ENCODE results near the gene PCDHGC3. TPM values are rescaled to one million over a fixed set of nuclear protein-coding genes. Genes with fewer than 3 reads are reported as not detected.

PCDHGC3 gene
- total and polyA plus RNA-seq, 2 of the 13 experiments (the other 11 are each of a cell fraction or from before 2014, with no cell fraction given) = 0.20 to 0.30 TPM

- ATAC-seq (peak; percentile 9; the same call in 2 of the 3 replicates), DNase-seq (ENCODE audit: low spot score) (peak; percentile 13), FAIRE-seq (no peak)
- 69% methylated on average over 7 of the region's 7 CpGs for whole genome bisulfite sequencing (ENCODE audit: low lambda C conversion rate)
- H3K27me3 ChIP-seq (ENCODE audit: control insufficient read depth in 1 of 2, insufficient read depth in 2 of 2, low read length in 2 of 2) = no peaks in the 10 kb centered on the region
- H3K4me2 ChIP-seq (ENCODE audit: low read depth, low read length) = no peak overlapping the region
- peaks cover 50% of the 10 kb centered on the region for H3K4me1 ChIP-seq (ENCODE audit: insufficient read depth, low read length)
- intact Hi-C loops (cut with micrococcal nuclease; ENCODE audit: unreplicated experiment) (loop anchor here (1.0 to 10.0 kb wide), 2 partner anchors 108 to 171 kb away; partner anchors contain the start of genes PCDHGA4, PCDHGB1, PCDHGB2 and PCDHGB7), in situ Hi-C loops (cut with HindIII; ENCODE audit: extremely low pct_ligation_motif_present, low pct_unique_long_range_greater_than_20kb) (loop anchor here (10.0 kb wide), 1 partner anchor 171 kb away; the partner anchor contains the start of genes PCDHGA4, PCDHGB1 and PCDHGB2)
- H3K9ac ChIP-seq (ENCODE audit: insufficient read depth, low read depth, low read length) = no peak overlapping the region
- H3K9me3 ChIP-seq (ENCODE audit: low read length) = no peaks in the 10 kb centered on the region
- H2AFZ ChIP-seq (ENCODE audit: low read length) = no peak overlapping the region
- POLR2A ChIA-PET = interaction anchor here (0.6 kb wide), 1 partner anchor 496 kb away, joined by 3 read pairs; no protein-coding TSS in a partner anchor
- H4K20me1 ChIP-seq (ENCODE audit: insufficient read depth, low read length) = peaks cover 5% of the 10 kb centered on the region; the same call in 1 of the 2 replicates
- peaks cover 35 to 78% of the 10 kb centered on the region in 2 experiments for H3K36me3 ChIP-seq (replicated peaks in 1 of 2; ENCODE audit: control insufficient read depth in 1 of 2, insufficient read depth in 2 of 2, low read length in 2 of 2)
- no peak overlapping the region for H3K4me3 ChIP-seq (replicated peaks in 1 of 3; ENCODE audit: insufficient read depth in 1 of 3, low read depth in 2 of 3, low read length in 3 of 3)
- no peaks in the 10 kb centered on the region for H3K79me2 ChIP-seq (ENCODE audit: insufficient read depth, low read length)
- H3K27ac ChIP-seq (ENCODE audit: extremely low read length, insufficient read depth, low read length) = peak overlapping the region; percentile 27
- CTCF ChIA-PET (ENCODE audit: low intra/inter-chr PET ratio, low total read pairs) = interaction anchor here (0.7 to 2.2 kb wide), 7 partner anchors 14 to 303 kb away, joined by 4 to 13 read pairs (median 6); partner anchors contain the start of genes PCDHB14, PCDHGA11 and PCDHGB4
- no TSS peak for BruUV-seq (replicated peaks)
- TF ChIP-seq, protein P1, sequence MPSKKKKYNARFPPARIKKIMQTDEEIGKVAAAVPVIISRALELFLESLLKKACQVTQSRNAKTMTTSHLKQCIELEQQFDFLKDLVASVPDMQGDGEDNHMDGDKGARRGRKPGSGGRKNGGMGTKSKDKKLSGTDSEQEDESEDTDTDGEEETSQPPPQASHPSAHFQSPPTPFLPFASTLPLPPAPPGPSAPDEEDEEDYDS (CRISPR knock-in tag; IDR thresholded peaks at IDR 0.05) = no peak
- TF ChIP-seq, protein P2, sequence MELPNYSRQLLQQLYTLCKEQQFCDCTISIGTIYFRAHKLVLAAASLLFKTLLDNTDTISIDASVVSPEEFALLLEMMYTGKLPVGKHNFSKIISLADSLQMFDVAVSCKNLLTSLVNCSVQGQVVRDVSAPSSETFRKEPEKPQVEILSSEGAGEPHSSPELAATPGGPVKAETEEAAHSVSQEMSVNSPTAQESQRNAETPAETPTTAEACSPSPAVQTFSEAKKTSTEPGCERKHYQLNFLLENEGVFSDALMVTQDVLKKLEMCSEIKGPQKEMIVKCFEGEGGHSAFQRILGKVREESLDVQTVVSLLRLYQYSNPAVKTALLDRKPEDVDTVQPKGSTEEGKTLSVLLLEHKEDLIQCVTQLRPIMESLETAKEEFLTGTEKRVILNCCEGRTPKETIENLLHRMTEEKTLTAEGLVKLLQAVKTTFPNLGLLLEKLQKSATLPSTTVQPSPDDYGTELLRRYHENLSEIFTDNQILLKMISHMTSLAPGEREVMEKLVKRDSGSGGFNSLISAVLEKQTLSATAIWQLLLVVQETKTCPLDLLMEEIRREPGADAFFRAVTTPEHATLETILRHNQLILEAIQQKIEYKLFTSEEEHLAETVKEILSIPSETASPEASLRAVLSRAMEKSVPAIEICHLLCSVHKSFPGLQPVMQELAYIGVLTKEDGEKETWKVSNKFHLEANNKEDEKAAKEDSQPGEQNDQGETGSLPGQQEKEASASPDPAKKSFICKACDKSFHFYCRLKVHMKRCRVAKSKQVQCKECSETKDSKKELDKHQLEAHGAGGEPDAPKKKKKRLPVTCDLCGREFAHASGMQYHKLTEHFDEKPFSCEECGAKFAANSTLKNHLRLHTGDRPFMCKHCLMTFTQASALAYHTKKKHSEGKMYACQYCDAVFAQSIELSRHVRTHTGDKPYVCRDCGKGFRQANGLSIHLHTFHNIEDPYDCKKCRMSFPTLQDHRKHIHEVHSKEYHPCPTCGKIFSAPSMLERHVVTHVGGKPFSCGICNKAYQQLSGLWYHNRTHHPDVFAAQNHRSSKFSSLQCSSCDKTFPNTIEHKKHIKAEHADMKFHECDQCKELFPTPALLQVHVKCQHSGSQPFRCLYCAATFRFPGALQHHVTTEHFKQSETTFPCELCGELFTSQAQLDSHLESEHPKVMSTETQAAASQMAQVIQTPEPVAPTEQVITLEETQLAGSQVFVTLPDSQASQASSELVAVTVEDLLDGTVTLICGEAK (IDR thresholded peaks at IDR 0.05) = no peak
- TF ChIP-seq, protein P2 (CRISPR knock-in tag; IDR thresholded peaks at IDR 0.05) = no peak
- TF ChIP-seq ZNF143 (CRISPR knock-in tag; IDR thresholded peaks at IDR 0.05) (no peak), ZNF234 (CRISPR knock-in tag; conservative IDR thresholded peaks at IDR 0.05) (no peak), NAIF1 (CRISPR knock-in tag; IDR thresholded peaks at IDR 0.05; ENCODE audit: borderline replicate concordance) (no peak), ZFP82 (CRISPR knock-in tag; IDR thresholded peaks at IDR 0.05; ENCODE audit: borderline replicate concordance) (no peak), ETV5 (CRISPR knock-in tag; IDR thresholded peaks at IDR 0.05; ENCODE audit: borderline replicate concordance) (no peak), ARID3A (IDR thresholded peaks at IDR 0.05; ENCODE audit: low read depth, low read length) (no peak), ZNF841 (CRISPR knock-in tag; IDR thresholded peaks at IDR 0.05; ENCODE audit: borderline replicate concordance) (no peak), HNRNPH1 (optimal IDR thresholded peaks at IDR 0.05; ENCODE audit: low read depth, low read length) (no peak), HCFC1 (IDR thresholded peaks at IDR 0.05; ENCODE audit: low read depth, low read length) (no peak), TBL1XR1 (IDR thresholded peaks at IDR 0.05; ENCODE audit: borderline replicate concordance, low read length, partially characterized antibody) (no peak), AGO1 (IDR thresholded peaks at IDR 0.05; ENCODE audit: low read depth, low read length, poor library complexity, severe bottlenecking) (no peak)
These were observed 49.9 kb downstream of the PCDHGC3 start for GRCh38 chr5:141525653-141526052.
